Aorta (tissue), 5 donors: ENCODE measurements around the gene LSM12. TPM values are rescaled to one million over a fixed set of nuclear protein-coding genes. Genes with fewer than 3 reads are reported as not detected.

Experiments
- ATAC-seq: fragments of 200-7000 bp; cut with Tn5 transposase; one replicate; pipeline ENCODE4 v1.9.1; 2022; ENCODE audit warnings: moderate library complexity; ENCODE audit not compliant: low FRiP score
- DNase-seq, 2 donors: peaks; one replicate each; pipeline ENCODE4 v3.0.0-alpha.2; 2020
- H3K27ac ChIP-seq, 2 donors: one replicate each; pipeline ENCODE4 v1.5.1; 2013; ENCODE audit warnings: low read length in 2 of 2, mild to moderate bottlenecking in 2 of 2, moderate library complexity in 2 of 2, control low read depth in 1 of 2, inconsistent platforms in 1 of 2, low read depth in 1 of 2
- H3K27me3 ChIP-seq, 2 donors: one replicate each; pipeline ENCODE4 v1.6.1; 2013; ENCODE audit warnings: control low read depth in 1 of 2, low read length in 1 of 2, mild to moderate bottlenecking in 1 of 2, moderate library complexity in 1 of 2; ENCODE audit not compliant: insufficient read depth in 2 of 2, control insufficient read depth in 1 of 2
- H3K36me3 ChIP-seq, 2 donors: one replicate each; pipeline ENCODE4 v1.6.1; 2013; ENCODE audit warnings: control low read depth in 1 of 2, low read length in 1 of 2, mild to moderate bottlenecking in 1 of 2; ENCODE audit not compliant: insufficient read depth in 2 of 2, control insufficient read depth in 1 of 2
- H3K4me1 ChIP-seq, 2 donors: one replicate each; pipeline ENCODE4 v1.6.1; 2013; ENCODE audit warnings: low read length in 2 of 2, control low read depth in 1 of 2, mild to moderate bottlenecking in 1 of 2, moderate library complexity in 1 of 2; ENCODE audit not compliant: insufficient read depth in 2 of 2, control insufficient read depth in 1 of 2
- H3K4me3 ChIP-seq, 2 donors: one replicate each; pipeline ENCODE4 v1.5.1; 2013; ENCODE audit warnings: low read length in 2 of 2, control low read depth in 1 of 2, mild to moderate bottlenecking in 1 of 2
- H3K9me3 ChIP-seq: one replicate; pipeline ENCODE4 v1.6.1; 2013; ENCODE audit warnings: mild to moderate bottlenecking, low read length; ENCODE audit not compliant: control insufficient read depth
- WGBS, 2 donors: extraction: QIAGEN DNeasy Blood & Tissue Kit; methylation state at CpG; one replicate each; pipeline ENCODE4 v1.1.7; 2013; 5-methylcytosine and 5-hydroxymethylcytosine counted together
- intact Hi-C, 2 donors: fragments of 100-400 bp; cut with DNase I; formaldehyde crosslinking; loops; one replicate each; pipeline versions ENCODE4 v1.14.2 to v1.15.0; 2022
- polyA plus RNA-seq, 2 donors: library from polyadenylated mRNA; stranded (reverse); fragments of 200-250 nt; gene quantifications; one replicate each; pipeline ENCODE4 v1.2.3, GENCODE V29; 2013
- total RNA-seq, 2 donors: library from RNA; stranded (reverse); fragmentation: NEBNext Ultra II Directional; extraction: Animal tissue kit (Norgen Biotek cat#: 25700); gene quantifications; one replicate each; pipeline ENCODE4 v1.2.1, GENCODE V29; 2021
- donor health status: healthy with polysubstance abuse.
- donor health status: Bipolar disorder and iron deficiency.
- donor health status: DM: no; HTN: no; CAD: no.
- donor health status: DM: no; HTN: no; CAD: no.
- donor health status: DM: yes; HTN: yes; CAD: no.

LSM12 gene
- total and polyA plus RNA-seq, 4 donors, result 19.0 to 43.4 (median 28.3) TPM

DNA sequence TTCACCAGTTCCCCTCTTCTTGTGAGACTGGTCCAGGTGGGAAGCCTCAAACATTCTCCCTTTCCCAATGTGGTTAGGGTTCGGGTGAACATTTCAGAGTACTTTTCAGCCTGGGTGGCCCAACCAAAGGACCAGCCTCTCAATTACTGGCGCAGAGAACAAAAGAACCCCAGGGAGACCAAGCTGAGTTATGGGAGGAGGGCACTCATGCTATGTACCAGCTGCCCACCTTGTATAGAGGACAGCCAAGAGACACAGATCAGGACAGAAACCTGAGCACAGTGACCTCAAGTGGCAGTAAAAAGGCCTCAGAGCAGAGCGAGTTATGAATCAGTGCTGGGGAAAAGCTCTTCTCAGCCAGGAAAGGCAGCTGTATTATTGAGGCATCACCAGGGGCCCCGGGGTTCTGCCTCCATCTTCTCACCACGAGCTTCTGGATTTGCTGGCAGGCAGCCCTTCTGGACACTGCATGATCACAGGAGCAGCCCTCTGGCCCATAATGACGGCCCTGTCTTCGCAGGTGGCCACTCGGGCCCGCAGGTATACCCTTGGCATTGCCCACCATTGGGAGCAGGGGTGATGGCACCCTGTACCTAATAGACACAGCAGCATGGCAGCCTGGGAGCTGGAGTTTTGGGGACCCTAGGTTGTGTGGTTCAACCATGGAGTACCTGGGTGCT, 7.9 kb upstream of the LSM12 start:
- Histone ChIP-seq H3K4me1 (no peaks in the 10 kb centered on the region), H3K9me3 (no peaks in the 10 kb centered on the region), H3K27ac (no peak overlapping the region), H3K36me3 (peaks cover 0 to 8% of the 10 kb centered on the region in 2 donors), H3K4me3 (no peak overlapping the region), H3K27me3 (no peaks in the 10 kb centered on the region)
- WGBS, 2 donors, result 78 to 81% methylated on average over 9 of the region's 9 CpGs
- no peak for DNase-seq
- intact Hi-C loops, result loop anchor here (5.0 kb wide), 2 partner anchors 33 to 93 kb away; no protein-coding TSS in a partner anchor
- no peak for ATAC-seq

DNA sequence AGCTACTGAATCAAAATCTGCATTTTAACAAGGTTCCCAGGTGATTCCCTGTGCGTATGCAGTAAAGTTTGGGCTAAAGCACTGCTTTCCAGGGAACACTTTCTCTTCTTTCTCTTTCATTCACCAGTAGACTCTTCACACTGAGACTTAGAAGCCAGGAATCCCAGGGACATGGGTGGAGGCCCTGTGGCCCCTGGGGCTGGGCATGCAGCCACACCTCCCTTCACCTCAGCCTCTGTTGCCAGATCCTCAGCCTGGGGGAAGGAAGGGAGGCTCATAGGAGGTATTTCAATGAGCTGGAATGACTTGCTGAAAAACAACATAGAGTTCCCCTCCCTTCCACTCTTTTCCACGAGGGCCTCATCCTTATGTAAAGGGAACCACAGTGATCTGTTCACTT, 5.3 kb upstream of the LSM12 start:
- intact Hi-C loops, result loop anchor here (2.0 to 5.0 kb wide), 3 partner anchors 36 to 96 kb away; no protein-coding TSS in a partner anchor
- H3K4me1 ChIP-seq, result no peaks in the 10 kb centered on the region
- H3K27me3 ChIP-seq, result no peaks in the 10 kb centered on the region
- peaks cover 0 to 2% of the 10 kb centered on the region in 2 donors for H3K36me3 ChIP-seq
- H3K9me3 ChIP-seq, result no peaks in the 10 kb centered on the region
- peak overlapping the region in 1 of 2 donors; percentile 44 for H3K4me3 ChIP-seq
- no peak for ATAC-seq
- DNase-seq, result no peak
- H3K27ac ChIP-seq, result peak overlapping the region in 1 of 2 donors; percentile 52
- WGBS, 2 donors, result 28 to 29% methylated on average over 2 of the region's 2 CpGs

DNA sequence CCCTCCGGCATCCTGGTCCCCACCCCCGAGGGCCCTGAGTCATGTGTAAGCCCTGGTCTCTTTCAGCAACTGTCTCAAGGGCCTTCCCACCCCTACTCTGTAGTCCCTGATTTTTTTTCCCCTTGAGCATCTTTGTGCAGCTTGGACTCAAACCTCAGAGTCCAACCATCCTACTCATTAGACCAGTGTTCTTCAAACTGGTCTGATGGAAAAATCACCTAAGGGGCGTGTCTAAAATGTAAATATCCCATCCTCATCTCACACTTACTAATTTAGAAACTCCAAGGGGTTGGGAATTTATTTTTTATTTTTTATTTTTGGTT, 4.7 kb upstream of the LSM12 start:
- peak overlapping the region in 1 of 2 donors; percentile 54 for H3K27ac ChIP-seq
- H3K4me1 ChIP-seq, result no peaks in the 10 kb centered on the region
- H3K36me3 ChIP-seq, result peaks cover 0 to 2% of the 10 kb centered on the region in 2 donors
- intact Hi-C loops, result loop anchor here (2.0 to 5.0 kb wide), 3 partner anchors 36 to 96 kb away; no protein-coding TSS in a partner anchor
- H3K27me3 ChIP-seq, result no peaks in the 10 kb centered on the region
- H3K4me3 ChIP-seq, result peak overlapping the region; percentile 15 to 44
- WGBS, 2 donors, result 1 to 3% methylated on average over 3 of the region's 3 CpGs
- no peak for ATAC-seq
- H3K9me3 ChIP-seq, result no peaks in the 10 kb centered on the region
- DNase-seq, result no peak

DNA sequence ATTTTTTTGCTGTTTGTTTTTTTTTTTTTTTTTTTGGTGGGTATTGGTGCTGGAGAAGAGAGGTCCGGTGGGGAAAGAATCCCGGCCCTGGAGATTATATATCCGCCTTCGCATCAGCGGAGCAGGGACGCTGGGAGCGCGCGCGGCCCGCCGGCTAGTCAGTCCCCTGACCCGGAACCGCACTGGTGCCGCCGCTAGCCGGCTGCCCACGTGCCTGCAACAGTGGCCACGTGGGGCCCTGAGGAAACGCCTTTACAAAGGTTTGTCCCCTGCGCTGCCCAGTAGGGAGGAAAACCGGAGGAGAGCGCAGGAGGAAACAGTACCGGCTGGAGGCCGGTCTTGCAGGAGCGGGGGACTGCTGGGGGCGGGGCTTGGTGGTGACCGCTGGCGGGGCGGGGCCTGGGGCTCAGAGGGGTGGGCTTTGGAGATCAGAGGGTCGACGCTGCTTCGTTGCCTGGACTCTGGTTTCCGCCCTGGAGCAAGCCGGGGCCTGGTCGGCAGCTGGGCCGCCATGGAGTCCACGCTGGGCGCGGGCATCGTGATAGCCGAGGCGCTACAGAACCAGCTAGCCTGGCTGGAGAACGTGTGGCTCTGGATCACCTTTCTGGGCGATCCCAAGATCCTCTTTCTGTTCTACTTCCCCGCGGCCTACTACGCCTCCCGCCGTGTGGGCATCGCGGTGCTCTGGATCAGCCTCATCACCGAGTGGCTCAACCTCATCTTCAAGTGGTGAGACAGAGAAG, 4.2 kb upstream of the LSM12 start, which contains the start of gene G6PC3:
Gene G6PC3 (plus strand): TSS at position 281 of the 743 bp plus-strand sequence. CDS start 231 bp downstream, at position 512.
- 0% methylated on average over 53 of the region's 53 CpGs for WGBS, 2 donors
- intact Hi-C loops, result loop anchor here (2.0 to 5.0 kb wide), 3 partner anchors 37 to 97 kb away; no protein-coding TSS in a partner anchor
- DNase-seq (peak; percentile 97), ATAC-seq (peak; percentile 96)
- Histone ChIP-seq H3K4me1 (no peaks in the 10 kb centered on the region), H3K4me3 (peak within 1 kb of the TSS; percentile 38 to 44), H3K27ac (peak within 1 kb of the TSS in 1 of 2 donors; percentile 54), H3K27me3 (no peaks in the 10 kb centered on the region), H3K9me3 (no peaks in the 10 kb centered on the region), H3K36me3 (peaks cover 0 to 2% of the 10 kb centered on the region in 2 donors)

DNA sequence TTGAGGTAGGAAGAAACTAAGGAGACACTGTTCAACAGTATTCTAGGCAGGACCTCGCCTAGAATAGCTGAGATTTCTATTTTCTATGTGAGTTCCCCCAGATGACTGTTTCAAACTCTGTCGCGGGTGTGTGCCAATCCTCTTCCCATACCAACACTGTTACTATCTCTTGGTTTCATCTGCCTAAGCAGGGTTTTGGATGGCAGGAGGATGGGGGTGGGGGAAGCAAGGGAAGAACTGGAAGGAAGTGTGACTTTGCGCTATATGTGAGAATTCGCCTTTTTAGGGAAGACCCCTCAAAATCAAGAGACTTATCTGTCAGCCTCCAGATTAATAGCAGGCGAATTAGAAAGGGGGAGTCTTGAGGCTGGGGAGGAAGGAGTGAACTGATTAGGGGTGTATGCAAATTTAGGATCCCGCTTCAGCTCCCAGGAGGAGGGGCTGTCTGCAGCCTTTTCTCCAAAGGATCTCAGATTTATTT, 3.5 kb upstream of the LSM12 start:
- Histone ChIP-seq H3K4me3 (peak overlapping the region in 1 of 2 donors; percentile 38), H3K27me3 (no peaks in the 10 kb centered on the region), H3K36me3 (no peaks in the 10 kb centered on the region), H3K9me3 (no peaks in the 10 kb centered on the region), H3K4me1 (no peaks in the 10 kb centered on the region), H3K27ac (peak overlapping the region in 1 of 2 donors; percentile 9)
- ATAC-seq, result no peak
- DNase-seq, result no peak
- WGBS, 2 donors, result 13 to 15% methylated on average over 7 of the region's 7 CpGs
- intact Hi-C loops, result loop anchor here (2.0 to 5.0 kb wide), 3 partner anchors 37 to 97 kb away; no protein-coding TSS in a partner anchor

DNA sequence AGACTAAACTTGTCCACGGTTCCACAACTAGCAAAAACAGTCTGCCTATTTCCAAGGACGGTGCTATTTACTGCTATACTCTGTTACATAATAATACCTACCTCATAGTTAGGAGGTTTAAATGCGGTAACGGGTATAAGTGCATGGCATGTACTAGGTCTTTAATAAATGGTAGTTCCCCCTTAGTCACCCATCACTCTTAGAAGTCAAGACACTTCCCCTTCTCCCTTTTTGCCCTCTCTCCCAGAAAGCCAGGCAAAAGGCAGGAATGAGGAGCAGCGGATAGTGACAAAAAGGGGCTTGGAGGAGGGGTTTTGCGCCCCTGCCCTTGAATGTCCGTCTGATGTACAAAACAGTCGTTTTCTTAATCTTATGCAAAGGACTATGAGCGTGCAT, 1.1 kb upstream of the LSM12 start:
- Histone ChIP-seq H3K36me3 (no peaks in the 10 kb centered on the region), H3K27ac (no peak overlapping the region), H3K9me3 (no peaks in the 10 kb centered on the region), H3K4me3 (no peak overlapping the region), H3K27me3 (no peaks in the 10 kb centered on the region), H3K4me1 (no peaks in the 10 kb centered on the region)
- intact Hi-C loops, result no loop called here
- ATAC-seq (no peak), DNase-seq (no peak)
- WGBS, 2 donors, result 84% methylated on average over 9 of the region's 9 CpGs

DNA sequence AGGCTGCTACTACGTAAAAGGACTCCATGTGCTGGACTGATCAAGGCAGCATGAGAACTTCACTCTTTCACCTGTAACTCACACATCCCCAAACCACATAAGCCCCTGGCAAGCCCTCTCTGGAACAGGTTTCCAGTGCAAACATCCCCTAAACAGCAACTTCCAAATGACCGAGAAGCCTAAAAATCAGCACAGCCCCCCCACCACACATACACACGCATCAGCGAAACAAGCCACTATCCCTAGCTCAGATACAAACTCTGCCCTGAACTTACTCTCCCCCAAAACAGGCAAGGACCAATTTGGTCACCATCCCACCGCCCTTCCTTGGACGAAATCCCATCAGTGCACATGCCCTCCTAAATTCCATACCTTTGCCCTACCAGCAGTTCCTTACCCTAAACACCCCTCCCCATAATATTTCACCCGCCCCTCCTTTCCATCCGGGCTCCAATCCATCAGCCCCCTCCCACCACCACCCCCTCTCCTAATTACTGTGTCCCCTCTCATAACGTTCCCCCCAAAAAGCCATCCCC, 735 bp downstream of the LSM12 start:
- 2 to 3% methylated on average over 9 of the region's 9 CpGs for WGBS, 2 donors
- intact Hi-C loops, result no loop called here
- peak overlapping the region; percentile 60 to 64 for H3K27ac ChIP-seq

DNA sequence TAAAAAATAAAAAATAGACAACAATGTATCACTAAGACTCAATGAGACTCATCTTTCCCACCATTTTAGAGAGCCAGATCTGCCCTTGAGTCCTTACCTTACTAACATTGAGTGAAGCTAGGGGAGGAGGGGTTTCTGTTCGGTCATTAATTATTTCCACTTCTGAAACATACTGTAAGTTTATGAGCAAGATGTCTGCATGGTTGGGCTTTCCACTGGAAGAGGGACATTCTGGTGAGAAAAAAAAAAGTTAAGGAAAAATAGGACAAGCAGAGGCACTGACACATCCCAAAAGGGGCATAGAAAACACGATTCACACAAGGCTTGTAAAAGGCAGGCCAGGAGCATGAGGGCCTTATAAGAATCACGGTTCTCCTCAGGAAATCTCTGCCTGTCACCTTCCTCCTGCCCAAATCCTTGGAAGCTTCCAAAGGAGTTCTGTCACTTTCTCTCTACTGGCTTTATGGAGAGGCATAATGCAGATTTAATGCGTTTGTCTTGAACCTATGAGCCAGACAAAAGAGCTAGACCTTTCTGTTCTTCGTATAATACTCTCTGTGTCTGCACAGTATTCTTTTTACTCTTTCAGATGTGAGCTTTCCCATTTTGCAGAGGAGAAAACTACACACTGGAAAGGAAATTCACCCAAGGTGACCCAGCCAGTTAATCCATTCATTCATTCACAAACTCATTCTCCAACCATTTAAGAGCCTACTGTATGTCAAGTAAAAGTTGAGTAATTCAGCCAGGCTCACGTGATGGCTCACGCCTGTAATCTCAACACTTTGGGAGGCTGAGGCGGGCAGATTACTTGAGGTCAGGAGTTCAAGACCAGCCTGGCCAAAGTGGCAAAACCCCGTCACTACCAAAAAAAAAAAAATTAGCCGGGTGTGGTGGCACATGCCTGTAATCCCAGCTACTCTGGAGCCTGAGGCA, 2.5 kb downstream of the LSM12 start:
- intact Hi-C loops, result no loop called here
- no peak for ATAC-seq
- 64% methylated on average over 10 of the region's 10 CpGs for WGBS, 2 donors

More for the DNA sequence above, 735 bp downstream of the LSM12 start:
- DNase-seq (peak in 1 of 2 donors; percentile 15), ATAC-seq (no peak)
- Histone ChIP-seq H3K9me3 (no peaks in the 10 kb centered on the region), H3K36me3 (no peaks in the 10 kb centered on the region), H3K4me1 (no peaks in the 10 kb centered on the region), H3K4me3 (peak overlapping the region; percentile 76 to 98), H3K27me3 (no peaks in the 10 kb centered on the region)

More for the DNA sequence above, 2.5 kb downstream of the LSM12 start:
- Histone ChIP-seq H3K27me3 (no peaks in the 10 kb centered on the region), H3K9me3 (no peaks in the 10 kb centered on the region), H3K27ac (no peak overlapping the region), H3K4me1 (no peaks in the 10 kb centered on the region), H3K36me3 (no peaks in the 10 kb centered on the region), H3K4me3 (no peak overlapping the region)
- peak in 1 of 2 donors; percentile 16 for DNase-seq
